Measurements from ENCODE around the gene SHCBP1L.

SHCBP1L gene

DNA sequence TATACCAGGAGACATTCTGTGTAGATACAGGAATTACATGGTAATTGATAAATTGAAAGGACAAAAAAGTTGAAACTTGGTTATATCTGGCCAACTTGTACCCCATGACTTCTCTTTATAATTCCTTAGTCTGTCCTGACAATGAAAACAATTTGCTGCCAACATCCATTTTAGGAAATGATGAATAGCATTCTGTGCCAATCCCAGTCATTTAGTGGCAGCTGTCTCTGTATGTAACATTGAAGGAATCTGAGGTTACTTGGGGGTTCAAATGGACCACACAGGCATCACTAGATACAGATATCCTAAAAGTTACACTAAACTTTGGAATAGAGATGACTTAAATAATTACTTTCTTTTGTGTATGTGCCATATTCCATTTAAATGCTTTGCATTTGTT is 75.6 kb downstream of the SHCBP1L start:
- Histone ChIP-seq H3K4me3 (ENCODE audit: low read depth, low read length, poor library complexity, severe bottlenecking) (no peak overlapping the region), H3K4me2 (ENCODE audit: low read length) (no peak overlapping the region), H3K79me2 (ENCODE audit: insufficient read depth, low read length) (no peaks in the 10 kb centered on the region), H3K27ac (ENCODE audit: low read depth, low read length, poor library complexity, severe bottlenecking) (no peak overlapping the region), H3K27me3 (ENCODE audit: insufficient read depth, low read length) (no peaks in the 10 kb centered on the region), H3K4me1 (ENCODE audit: insufficient read depth, low read length, severe bottlenecking) (no peaks in the 10 kb centered on the region), H2AFZ (ENCODE audit: low read length) (no peak overlapping the region), H3F3A (ENCODE audit: insufficient read depth, low read length) (no peaks in the 10 kb centered on the region), H3K9ac (ENCODE audit: low read length) (no peak overlapping the region), H3K36me3 (ENCODE audit: insufficient read depth, low read length) (peaks cover 100% of the 10 kb centered on the region), H3K9me3 (ENCODE audit: low read length) (no peaks in the 10 kb centered on the region), H3K9me2 (ENCODE audit: low read depth, low read length) (no peaks in the 10 kb centered on the region), H4K20me1 (ENCODE audit: insufficient read depth, low read length) (no peaks in the 10 kb centered on the region; the same call in 1 of the 2 replicates)
- TF ChIP-seq, protein P1, sequence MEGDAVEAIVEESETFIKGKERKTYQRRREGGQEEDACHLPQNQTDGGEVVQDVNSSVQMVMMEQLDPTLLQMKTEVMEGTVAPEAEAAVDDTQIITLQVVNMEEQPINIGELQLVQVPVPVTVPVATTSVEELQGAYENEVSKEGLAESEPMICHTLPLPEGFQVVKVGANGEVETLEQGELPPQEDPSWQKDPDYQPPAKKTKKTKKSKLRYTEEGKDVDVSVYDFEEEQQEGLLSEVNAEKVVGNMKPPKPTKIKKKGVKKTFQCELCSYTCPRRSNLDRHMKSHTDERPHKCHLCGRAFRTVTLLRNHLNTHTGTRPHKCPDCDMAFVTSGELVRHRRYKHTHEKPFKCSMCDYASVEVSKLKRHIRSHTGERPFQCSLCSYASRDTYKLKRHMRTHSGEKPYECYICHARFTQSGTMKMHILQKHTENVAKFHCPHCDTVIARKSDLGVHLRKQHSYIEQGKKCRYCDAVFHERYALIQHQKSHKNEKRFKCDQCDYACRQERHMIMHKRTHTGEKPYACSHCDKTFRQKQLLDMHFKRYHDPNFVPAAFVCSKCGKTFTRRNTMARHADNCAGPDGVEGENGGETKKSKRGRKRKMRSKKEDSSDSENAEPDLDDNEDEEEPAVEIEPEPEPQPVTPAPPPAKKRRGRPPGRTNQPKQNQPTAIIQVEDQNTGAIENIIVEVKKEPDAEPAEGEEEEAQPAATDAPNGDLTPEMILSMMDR (IDR thresholded peaks at IDR 0.05; ENCODE audit: low read length), result no peak
- TF ChIP-seq EZH2 (IDR thresholded peaks at IDR 0.05; ENCODE audit: borderline replicate concordance, low read length), result no peak

DNA sequence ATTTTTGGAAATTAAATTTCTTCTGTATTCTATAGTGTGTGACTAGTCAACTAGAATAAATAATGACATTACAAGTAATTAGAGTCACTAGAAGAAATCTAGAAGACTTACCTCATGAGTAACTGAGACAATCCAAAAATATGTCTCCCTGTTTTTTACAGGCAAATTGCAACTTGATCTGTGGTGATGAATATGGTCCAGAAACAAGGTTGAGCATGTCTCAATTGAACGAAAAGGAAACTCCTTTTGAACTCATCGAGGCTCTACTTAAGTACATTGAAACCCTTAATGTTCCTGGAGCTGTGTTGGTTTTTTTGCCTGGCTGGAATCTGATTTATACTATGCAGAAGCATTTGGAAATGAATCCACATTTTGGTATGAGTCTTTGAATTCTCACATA is 77.1 kb downstream of the SHCBP1L start:
- Histone ChIP-seq H3K4me2 (ENCODE audit: low read length) (no peak overlapping the region), H3F3A (ENCODE audit: insufficient read depth, low read length) (no peaks in the 10 kb centered on the region), H3K9ac (ENCODE audit: low read length) (no peak overlapping the region), H3K79me2 (ENCODE audit: insufficient read depth, low read length) (no peaks in the 10 kb centered on the region), H3K36me3 (ENCODE audit: insufficient read depth, low read length) (peaks cover 100% of the 10 kb centered on the region), H3K9me3 (ENCODE audit: low read length) (no peaks in the 10 kb centered on the region), H3K27me3 (ENCODE audit: insufficient read depth, low read length) (no peaks in the 10 kb centered on the region), H2AFZ (ENCODE audit: low read length) (no peak overlapping the region), H3K4me1 (ENCODE audit: insufficient read depth, low read length, severe bottlenecking) (no peaks in the 10 kb centered on the region), H3K9me2 (ENCODE audit: low read depth, low read length) (no peaks in the 10 kb centered on the region), H4K20me1 (ENCODE audit: insufficient read depth, low read length) (no peaks in the 10 kb centered on the region), H3K27ac (ENCODE audit: low read depth, low read length, poor library complexity, severe bottlenecking) (no peak overlapping the region), H3K4me3 (ENCODE audit: low read depth, low read length, poor library complexity, severe bottlenecking) (no peak overlapping the region)
- TF ChIP-seq, protein P1 (IDR thresholded peaks at IDR 0.05; ENCODE audit: low read length), result no peak
- TF ChIP-seq EZH2 (IDR thresholded peaks at IDR 0.05; ENCODE audit: borderline replicate concordance, low read length), result no peak

DNA sequence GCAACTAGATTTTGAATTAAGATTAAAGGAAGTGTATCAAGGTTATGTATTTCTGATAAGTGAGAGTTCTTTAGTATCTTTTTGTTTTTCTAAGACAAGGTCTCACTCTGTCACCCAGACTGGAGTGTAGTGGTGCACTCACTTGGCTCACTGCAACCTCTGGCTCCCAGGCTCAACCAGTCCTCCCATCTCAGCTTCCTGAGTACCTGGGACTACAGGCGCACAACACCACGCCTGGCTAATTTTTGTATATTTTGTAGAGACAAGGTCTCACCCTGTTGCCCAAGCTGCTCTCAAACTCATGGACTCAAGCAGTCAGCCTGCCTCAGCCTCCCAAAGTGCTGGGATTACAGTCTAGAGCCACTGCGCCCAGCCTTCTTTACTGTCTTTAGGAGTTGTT is 80.1 kb downstream of the SHCBP1L start:
- no peaks in the 10 kb centered on the region for H3K79me2 ChIP-seq (ENCODE audit: insufficient read depth, low read length)
- no peak overlapping the region for H3K27ac ChIP-seq (ENCODE audit: low read depth, low read length, poor library complexity, severe bottlenecking)
- no peak overlapping the region for H3K4me3 ChIP-seq (ENCODE audit: low read depth, low read length, poor library complexity, severe bottlenecking)
- no peaks in the 10 kb centered on the region for H3F3A ChIP-seq (ENCODE audit: insufficient read depth, low read length)
- no peaks in the 10 kb centered on the region for H3K27me3 ChIP-seq (ENCODE audit: insufficient read depth, low read length)
- no peak overlapping the region for H3K4me2 ChIP-seq (ENCODE audit: low read length)
- H3K9me3 ChIP-seq (ENCODE audit: low read length), result no peaks in the 10 kb centered on the region
- H2AFZ ChIP-seq (ENCODE audit: low read length), result no peak overlapping the region
- H3K4me1 ChIP-seq (ENCODE audit: insufficient read depth, low read length, severe bottlenecking), result no peaks in the 10 kb centered on the region
- no peak overlapping the region for H3K9ac ChIP-seq (ENCODE audit: low read length)
- peaks cover 100% of the 10 kb centered on the region for H3K36me3 ChIP-seq (ENCODE audit: insufficient read depth, low read length)
- no peaks in the 10 kb centered on the region for H4K20me1 ChIP-seq (ENCODE audit: insufficient read depth, low read length)
- no peak for TF ChIP-seq EZH2 (IDR thresholded peaks at IDR 0.05; ENCODE audit: borderline replicate concordance, low read length)
- TF ChIP-seq, protein P1 (IDR thresholded peaks at IDR 0.05; ENCODE audit: low read length), result no peak
- H3K9me2 ChIP-seq (ENCODE audit: low read depth, low read length), result no peaks in the 10 kb centered on the region

All from OCI-LY1 (cell line).